Measurements from ENCODE around the gene FAM83E. TPM values are rescaled to one million over a fixed set of nuclear protein-coding genes. Genes with fewer than 3 reads are reported as not detected.

FAM83E gene
- total and polyA plus RNA-seq, 10 of the 15 experiments (the other 5 are each of a cell fraction or from before 2014, with no cell fraction given): 0.14 to 2.5 (median 0.33) TPM; not detected in 4

- SMC1A ChIA-PET (ENCODE audit: uncharacterized antibody, unreplicated experiment): no interaction called here
- in situ Hi-C loops (cut with MboI): no loop called here
- no TSS peak for BruUV-seq (replicated peaks)
Measured at GRCh38 chr19:48600679-48601417, 14.0 kb downstream of the FAM83E start.

GRCh38 chr19:48598996-48599700, 15.7 kb downstream of the FAM83E start:
- no peaks in the 10 kb centered on the region for H3K36me3 ChIP-seq (ENCODE audit: control insufficient read depth in 2 of 2, insufficient read depth in 2 of 2, low read length in 1 of 2)
- RAD21 ChIA-PET (ENCODE audit: unreplicated experiment): no interaction called here
- POLR2A ChIA-PET: no interaction called here
- no peak overlapping the region for H3K4me2 ChIP-seq (ENCODE audit: control insufficient read depth, insufficient read depth)
- CTCF ChIA-PET: no interaction called here
- no peaks in the 10 kb centered on the region for H3K27me3 ChIP-seq (replicated peaks in 1 of 2; ENCODE audit: control insufficient read depth in 2 of 2, insufficient read depth in 2 of 2, low read length in 1 of 2)
- TF ChIP-seq, protein P1, sequence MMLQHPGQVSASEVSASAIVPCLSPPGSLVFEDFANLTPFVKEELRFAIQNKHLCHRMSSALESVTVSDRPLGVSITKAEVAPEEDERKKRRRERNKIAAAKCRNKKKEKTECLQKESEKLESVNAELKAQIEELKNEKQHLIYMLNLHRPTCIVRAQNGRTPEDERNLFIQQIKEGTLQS (IDR thresholded peaks at IDR 0.05; ENCODE audit: borderline replicate concordance, extremely low read depth, low read depth, low read length): no peak
- TF ChIP-seq EZH2 (IDR thresholded peaks at IDR 0.05; ENCODE audit: borderline replicate concordance, control insufficient read depth, low read depth, low read length): no peak
- H3K27ac ChIP-seq (ENCODE audit: control insufficient read depth, insufficient read depth): no peak overlapping the region
- in situ Hi-C loops (cut with MboI) (no loop called here), intact Hi-C loops (cut with micrococcal nuclease; ENCODE audit: unreplicated experiment) (no loop called here)
- H2AFZ ChIP-seq (ENCODE audit: control insufficient read depth, low read depth, low read length): no peak overlapping the region
- FAIRE-seq (no peak), ATAC-seq (no peak), DNase-seq (ENCODE audit: low read depth, low spot score) (no peak)
- no peaks in the 10 kb centered on the region for H4K20me1 ChIP-seq (ENCODE audit: control insufficient read depth, insufficient read depth)
- H3K9me3 ChIP-seq (replicated peaks; ENCODE audit: control insufficient read depth, insufficient read depth, low read length): no peaks in the 10 kb centered on the region
- peaks cover 6% of the 10 kb centered on the region; the same call in 1 of the 2 replicates for H3K4me1 ChIP-seq (ENCODE audit: control insufficient read depth, insufficient read depth, low read length)
- H3K4me3 ChIP-seq: no peak overlapping the region
- H3K9ac ChIP-seq (ENCODE audit: control insufficient read depth, insufficient read depth, low read length): no peak overlapping the region
- SMC1A ChIA-PET (ENCODE audit: uncharacterized antibody, unreplicated experiment): no interaction called here
- WGBS (ENCODE audit: insufficient coverage, insufficient replicate concordance, low lambda C conversion rate, missing lambda C conversion rate): 57% methylated on average over 29 of the region's 30 CpGs
- BruUV-seq (replicated peaks): no TSS peak
- no peaks in the 10 kb centered on the region; the same call in 1 of the 2 replicates for H3K79me2 ChIP-seq (ENCODE audit: control insufficient read depth, insufficient read depth, low read length)

More at GRCh38 chr19:48600679-48601417, 14.0 kb downstream of the FAM83E start:
- FAIRE-seq (no peak), ATAC-seq (no peak), DNase-seq (ENCODE audit: low read depth, low spot score) (no peak)
- intact Hi-C loops (cut with micrococcal nuclease; ENCODE audit: unreplicated experiment): no loop called here
- 69% methylated on average over 21 of the region's 21 CpGs for WGBS (ENCODE audit: insufficient coverage, insufficient replicate concordance, low lambda C conversion rate, missing lambda C conversion rate)
- no peak overlapping the region for H3K4me3 ChIP-seq
- no peak overlapping the region for H3K4me2 ChIP-seq (ENCODE audit: control insufficient read depth, insufficient read depth)
- RAD21 ChIA-PET (ENCODE audit: unreplicated experiment): no interaction called here
- no peaks in the 10 kb centered on the region for H3K9me3 ChIP-seq (replicated peaks; ENCODE audit: control insufficient read depth, insufficient read depth, low read length)
- H3K27me3 ChIP-seq (replicated peaks in 1 of 2; ENCODE audit: control insufficient read depth in 2 of 2, insufficient read depth in 2 of 2, low read length in 1 of 2): no peaks in the 10 kb centered on the region
- H2AFZ ChIP-seq (ENCODE audit: control insufficient read depth, low read depth, low read length): no peak overlapping the region
- H3K79me2 ChIP-seq (ENCODE audit: control insufficient read depth, insufficient read depth, low read length): no peaks in the 10 kb centered on the region; the same call in 1 of the 2 replicates
- H3K27ac ChIP-seq (ENCODE audit: control insufficient read depth, insufficient read depth): no peak overlapping the region
- POLR2A ChIA-PET: no interaction called here
- no peaks in the 10 kb centered on the region for H4K20me1 ChIP-seq (ENCODE audit: control insufficient read depth, insufficient read depth)
- no peak overlapping the region for H3K9ac ChIP-seq (ENCODE audit: control insufficient read depth, insufficient read depth, low read length)
- H3K36me3 ChIP-seq (ENCODE audit: control insufficient read depth in 2 of 2, insufficient read depth in 2 of 2, low read length in 1 of 2): no peaks in the 10 kb centered on the region
- TF ChIP-seq SIX5 (IDR thresholded peaks at IDR 0.05; ENCODE audit: low read depth, low read length, severe bottlenecking) (no peak), CHD4 (IDR thresholded peaks at IDR 0.05) (no peak), POU2F2 (IDR thresholded peaks at IDR 0.05; ENCODE audit: borderline replicate concordance, low read depth, low read length) (no peak)
- CTCF ChIA-PET: no interaction called here
- peaks cover 6% of the 10 kb centered on the region; the same call in 1 of the 2 replicates for H3K4me1 ChIP-seq (ENCODE audit: control insufficient read depth, insufficient read depth, low read length)

All from GM12878 (cell line).